Superior temporal gyrus (tissue), 1 donor: Measurements from ENCODE around the gene PTPRC.

Source experiments
- DNase-seq: peaks from one replicate; pipeline ENCODE4 v3.0.0-alpha.2; 2016; ENCODE audit errors: extremely low spot score

The PTPRC gene

GRCh38 chr1:198756470-198756869 is 117.6 kb downstream of the PTPRC start:
- peak; percentile 76 for DNase-seq

DNA sequence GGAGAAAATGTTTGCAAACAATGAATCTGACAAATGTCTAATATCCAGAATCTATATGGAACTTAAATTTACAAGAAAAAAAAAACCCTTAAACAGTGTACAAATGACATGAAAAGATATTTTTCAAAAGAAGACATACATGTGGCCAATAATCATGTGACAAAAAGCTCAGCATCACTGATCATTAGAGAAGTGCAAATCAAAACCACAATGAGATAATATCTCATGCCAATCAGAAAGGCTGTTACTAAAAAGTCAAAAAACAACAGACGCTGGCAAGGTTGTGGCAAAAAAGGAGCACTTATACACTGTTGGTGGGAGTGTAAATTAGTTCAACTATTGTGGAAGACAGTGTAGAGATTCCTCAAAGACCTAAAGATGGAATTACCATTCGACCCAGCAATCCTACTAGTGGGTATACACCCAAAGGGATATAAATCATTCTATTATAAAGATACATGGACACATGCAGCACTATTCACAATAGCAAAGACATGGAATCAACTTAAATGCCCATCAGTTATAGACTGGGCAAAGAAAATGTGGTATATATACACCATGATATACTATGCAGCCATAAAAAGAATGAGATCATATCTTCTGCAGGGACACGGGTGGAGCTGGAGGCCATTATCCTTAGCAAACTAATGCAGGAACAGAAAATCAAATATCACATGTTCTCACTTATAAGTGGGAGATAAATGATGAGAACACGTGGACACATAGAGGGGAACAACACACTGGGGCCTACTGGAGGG is 123.2 kb downstream of the PTPRC start:
- no peak for DNase-seq

DNA sequence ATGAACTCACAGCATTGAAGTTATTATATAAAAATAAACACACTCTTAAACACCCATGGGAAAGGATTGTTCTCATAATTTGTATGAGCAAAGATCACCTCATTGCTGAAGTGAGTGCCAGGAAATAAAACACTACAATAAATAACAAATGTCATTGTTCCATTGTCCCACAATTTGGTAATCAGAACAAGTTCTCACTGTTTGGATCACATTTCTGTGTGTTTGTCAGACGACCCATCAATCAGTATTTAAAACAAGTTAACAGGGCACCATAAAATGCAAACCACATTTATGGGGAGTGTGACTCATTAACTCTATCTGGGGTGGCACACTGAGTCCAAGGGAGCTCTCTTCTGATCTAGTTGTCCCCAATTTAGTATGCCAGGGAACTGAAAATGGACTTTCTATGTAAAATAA is 124.5 kb downstream of the PTPRC start:
- peak; percentile 75 for DNase-seq

GRCh38 chr1:198764748-198765147 is 125.9 kb downstream of the PTPRC start:
- no peak for DNase-seq

- DNase-seq, result no peak
Observed at GRCh38 chr1:198765416-198765815, 126.6 kb downstream of the PTPRC start.

GRCh38 chr1:198771563-198772153 is 132.8 kb downstream of the PTPRC start:
- peak; percentile 71 for DNase-seq

DNA sequence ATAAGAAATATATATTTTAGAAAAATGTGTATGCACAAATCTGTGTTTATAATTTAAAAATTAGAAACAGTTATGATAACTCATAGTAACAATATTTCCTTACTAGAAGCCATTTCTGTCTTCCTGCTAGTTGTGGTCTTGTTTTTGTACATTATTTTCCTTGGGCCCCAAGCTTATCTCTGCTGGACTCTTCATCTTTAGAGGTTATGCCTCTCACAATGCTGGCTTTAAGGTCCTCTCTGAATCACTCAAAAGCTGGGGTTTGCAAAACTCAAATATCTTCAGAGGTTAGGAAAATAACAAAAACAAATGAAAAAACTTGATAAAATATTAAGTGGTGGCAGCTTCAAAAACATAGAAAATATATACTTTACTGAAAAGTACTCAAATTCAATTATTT is 133.8 kb downstream of the PTPRC start:
- no peak for DNase-seq

DNA sequence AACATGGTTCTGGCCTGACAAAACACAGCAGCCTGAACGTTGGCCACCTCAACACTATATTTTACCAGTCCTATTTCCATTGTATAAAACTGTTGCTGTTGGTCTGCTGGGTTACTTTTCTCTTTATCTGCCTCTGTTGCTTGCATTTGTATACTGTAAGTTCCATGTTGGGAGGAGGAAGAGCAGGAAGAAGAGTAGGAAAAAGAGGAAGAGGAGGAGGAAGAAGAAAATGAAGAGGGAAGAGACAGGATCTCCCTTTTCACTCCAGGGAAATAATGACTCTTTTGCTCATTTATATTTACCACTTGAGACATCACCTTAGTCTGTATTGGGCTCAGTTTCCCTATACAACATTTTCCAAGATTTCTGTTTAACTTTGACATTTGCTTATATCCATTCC is 134.2 kb downstream of the PTPRC start:
- no peak for DNase-seq

GRCh38 chr1:198773523-198773922 is 134.7 kb downstream of the PTPRC start:
- no peak for DNase-seq

DNA sequence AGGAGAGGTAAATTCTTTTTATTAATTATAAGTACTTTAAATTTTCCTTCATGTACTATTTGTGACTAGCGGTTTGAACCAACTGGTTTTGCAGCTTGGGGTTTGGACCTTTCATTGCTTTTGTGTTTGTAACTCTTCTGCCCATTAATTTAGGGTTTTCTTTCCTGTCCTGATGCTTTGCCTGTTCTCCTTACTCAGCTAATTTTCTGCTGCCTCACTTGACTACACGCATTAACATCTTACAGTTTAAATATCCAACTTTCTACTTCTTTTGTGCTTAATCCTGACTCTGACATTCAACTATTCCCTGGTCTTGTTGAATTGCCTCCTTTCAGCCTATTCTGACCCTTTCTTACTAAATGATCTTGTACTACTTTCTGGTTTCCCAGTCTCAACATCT is 135.6 kb downstream of the PTPRC start:
- no peak for DNase-seq

DNA sequence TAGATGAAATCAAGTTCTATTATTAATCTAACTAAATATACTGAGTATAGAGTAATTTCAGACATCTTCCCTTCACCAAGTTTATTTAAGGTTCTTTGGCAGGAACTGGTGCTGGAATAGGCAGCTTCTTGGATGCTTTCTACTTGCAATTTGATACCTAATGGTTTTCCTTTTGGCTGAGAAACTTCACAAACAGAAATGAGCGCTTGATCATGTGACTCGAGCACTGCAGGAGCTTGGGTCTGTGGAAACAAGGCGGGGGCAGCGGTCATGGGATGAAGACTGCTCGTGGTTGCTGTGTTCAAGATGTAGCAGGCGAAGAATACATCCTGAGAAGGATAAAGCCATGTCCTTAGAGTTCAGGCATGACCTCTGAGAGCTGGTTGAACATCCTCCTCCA is 136.8 kb downstream of the PTPRC start:
- DNase-seq, result no peak

GRCh38 chr1:198776602-198777029 is 137.8 kb downstream of the PTPRC start:
- no peak for DNase-seq

DNA sequence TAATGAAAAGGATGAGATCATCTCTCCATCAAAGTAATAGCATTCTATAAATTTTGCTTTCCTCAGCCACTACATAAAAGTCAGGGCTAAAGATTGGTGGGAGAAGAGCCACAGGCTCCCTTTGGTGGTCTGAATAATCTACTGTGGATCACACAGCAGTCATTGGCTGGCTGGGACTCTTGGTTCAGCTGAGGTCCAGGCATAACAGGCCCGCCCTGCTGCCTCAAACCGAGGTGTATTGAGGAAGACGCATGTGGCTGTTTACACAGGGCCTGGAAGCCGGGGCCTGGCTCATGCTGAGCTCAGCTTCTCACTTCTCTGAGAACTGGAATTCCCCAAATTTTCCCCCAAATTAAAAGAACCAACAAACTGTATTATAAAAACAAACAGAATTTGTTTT is 139.2 kb downstream of the PTPRC start:
- DNase-seq, result no peak

DNA sequence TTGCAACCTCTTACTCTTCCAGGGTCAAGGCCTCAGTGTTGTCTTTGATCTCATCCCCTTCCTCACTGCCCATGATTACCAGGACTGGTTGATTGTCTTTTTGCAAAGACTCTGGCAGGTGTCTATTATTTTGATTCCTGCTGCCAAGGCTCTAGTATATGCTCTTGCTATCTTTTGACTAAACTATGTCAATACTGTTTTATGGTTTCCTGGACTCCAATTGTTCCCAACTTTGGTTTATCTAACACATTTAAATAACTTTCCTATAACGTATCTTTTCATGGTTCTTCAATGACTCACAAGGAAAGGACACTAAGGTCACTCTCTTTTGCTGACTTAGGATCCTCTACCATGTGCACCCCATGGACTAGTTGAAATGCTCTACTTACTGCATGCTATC is 141.5 kb downstream of the PTPRC start:
- DNase-seq, result no peak

- no peak for DNase-seq
Observed at GRCh38 chr1:198788561-198789064, 149.8 kb downstream of the PTPRC start.

DNA sequence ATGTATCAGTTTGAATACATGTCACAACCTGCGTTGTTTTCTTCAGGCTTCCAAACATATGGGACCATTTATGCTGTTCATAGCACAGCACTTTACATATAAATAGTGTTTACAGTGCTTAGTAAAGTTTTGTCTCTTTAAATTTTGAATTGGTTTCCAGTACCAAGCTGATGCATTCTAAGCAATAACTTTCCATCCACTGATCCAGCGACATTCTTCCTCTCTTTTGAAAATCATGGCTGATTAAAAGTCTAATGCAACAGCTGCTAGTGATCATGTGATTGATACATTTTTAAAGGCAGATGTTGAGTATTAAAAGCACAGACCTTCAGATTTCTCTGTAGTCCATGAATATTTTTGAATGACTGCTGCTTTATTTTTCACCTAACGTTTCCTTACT is 154.9 kb downstream of the PTPRC start:
- no peak for DNase-seq

DNA sequence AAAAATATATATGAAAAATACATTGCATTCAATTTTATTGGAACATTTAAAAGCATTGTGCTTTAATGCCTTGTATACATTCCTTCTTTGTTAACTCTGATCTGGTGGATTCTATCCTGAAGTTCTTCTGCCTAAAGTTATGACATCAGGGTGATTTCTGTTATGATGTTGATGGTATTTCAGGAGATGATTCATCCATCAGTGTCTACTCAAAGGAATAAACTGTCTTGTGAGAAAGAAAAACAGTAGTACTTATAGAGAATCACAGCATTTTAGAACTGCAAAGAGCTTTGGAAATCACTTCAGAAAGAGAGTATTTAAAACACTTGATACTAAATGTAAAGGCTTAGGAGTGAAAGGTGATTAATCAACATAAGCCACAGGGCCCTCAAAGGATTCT is 155.7 kb downstream of the PTPRC start:
- no peak for DNase-seq

DNA sequence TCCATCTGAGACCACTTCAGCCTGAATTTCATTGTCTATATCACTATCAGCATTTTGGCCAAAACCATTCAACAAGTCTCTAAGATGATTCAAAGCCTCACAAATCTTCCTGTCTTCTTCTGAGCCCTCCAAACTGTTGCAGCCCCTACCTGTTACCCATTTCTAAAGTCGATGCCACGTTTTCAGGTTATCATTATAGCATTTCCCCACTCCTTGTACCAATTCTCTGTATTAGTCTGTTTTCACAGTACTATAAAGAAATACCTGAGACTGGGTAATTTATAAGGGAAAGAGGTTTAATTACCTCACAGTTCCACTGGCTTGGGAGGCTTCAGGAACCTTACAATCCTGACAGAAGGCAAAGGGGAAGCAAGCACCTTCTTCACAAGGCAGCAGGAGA is 158.8 kb downstream of the PTPRC start:
- no peak for DNase-seq

GRCh38 chr1:198798923-198799386 is 160.1 kb downstream of the PTPRC start:
- no peak for DNase-seq

DNA sequence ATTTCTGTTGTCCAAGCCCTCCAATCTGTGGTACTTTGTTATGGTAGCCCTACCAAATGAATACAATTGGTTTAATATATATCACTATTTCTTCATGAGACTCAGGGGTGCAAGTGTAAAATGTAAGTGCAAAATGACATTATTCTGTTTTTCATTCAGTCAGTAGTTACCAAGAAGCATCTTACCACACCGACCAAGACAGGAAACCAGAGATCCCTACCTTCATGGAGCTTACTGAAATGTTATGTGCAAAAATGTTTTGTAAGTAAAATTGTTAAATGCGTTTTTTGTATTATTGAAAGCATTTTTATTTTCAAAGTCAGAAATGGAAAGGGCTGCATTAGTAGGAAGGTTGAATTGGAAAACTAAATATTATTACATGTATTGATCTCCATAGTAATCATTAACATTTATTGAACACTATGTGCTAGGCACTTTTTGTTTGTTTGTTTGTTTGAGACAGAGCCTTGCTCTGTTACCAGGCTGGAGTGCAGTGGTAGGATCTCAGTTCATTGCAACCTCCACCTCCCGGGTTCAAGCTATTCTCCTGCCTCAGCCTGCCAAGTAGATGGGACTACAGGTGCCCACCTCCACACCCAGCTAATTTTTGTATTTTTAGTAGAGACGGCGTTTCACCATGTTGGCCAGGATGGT is 166.8 kb downstream of the PTPRC start:
- no peak for DNase-seq

DNA sequence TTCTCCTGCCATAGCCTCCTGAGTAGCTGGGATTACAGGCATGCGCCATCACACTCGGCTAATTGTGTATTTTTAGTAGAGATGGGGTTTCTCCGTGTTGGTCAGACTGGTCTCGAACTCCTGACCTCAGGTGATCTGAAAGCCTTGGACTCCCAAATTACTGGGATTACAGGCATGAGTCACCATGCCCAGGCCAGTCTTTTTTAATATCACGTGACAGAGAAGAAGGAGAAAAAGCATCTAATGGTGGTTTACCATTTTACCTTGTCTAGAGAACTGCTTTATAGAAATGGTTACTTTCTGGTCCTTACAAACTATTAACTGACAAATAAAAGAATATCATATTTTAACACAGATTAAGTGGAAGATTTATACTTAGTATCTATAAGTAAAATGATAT is 168.0 kb downstream of the PTPRC start:
- DNase-seq, result no peak
